Liver (tissue), 9 donors: ENCODE results near the gene CLTC. TPM values are rescaled to one million over a fixed set of nuclear protein-coding genes. Genes with fewer than 3 reads are reported as not detected.

Source experiments
- DNase-seq: peaks from one replicate; pipeline ENCODE4 v3.0.0-alpha.2; 2017; ENCODE audit warnings: low spot score
- H3K27ac ChIP-seq, 2 donors: one replicate each; pipeline ENCODE4 v1.7.0; 2013; ENCODE audit warnings: inconsistent platforms in 2 of 2, low read length in 2 of 2, control low read depth in 1 of 2, low read depth in 1 of 2, mild to moderate bottlenecking in 1 of 2
- H3K27me3 ChIP-seq, 4 donors: one replicate each; pipeline versions ENCODE4 v1.6.1 to v1.7.0; 2013; ENCODE audit warnings: low read length in 3 of 4, inconsistent platforms in 1 of 4, mild to moderate bottlenecking in 1 of 4, moderate library complexity in 1 of 4; ENCODE audit not compliant: control insufficient read depth in 4 of 4, insufficient read depth in 4 of 4
- H3K36me3 ChIP-seq, 4 donors: one replicate each; pipeline versions ENCODE4 v1.6.1 to v1.7.0; 2013; ENCODE audit warnings: low read length in 3 of 4, mild to moderate bottlenecking in 3 of 4, low read depth in 1 of 4, moderate library complexity in 1 of 4; ENCODE audit not compliant: control insufficient read depth in 4 of 4, insufficient read depth in 3 of 4
- H3K4me1 ChIP-seq, 4 donors: one replicate each; pipeline versions ENCODE4 v1.6.1 to v1.7.0; 2013; ENCODE audit warnings: low read length in 3 of 4, mild to moderate bottlenecking in 3 of 4, moderate library complexity in 1 of 4; ENCODE audit not compliant: control insufficient read depth in 4 of 4, insufficient read depth in 4 of 4
- H3K4me3 ChIP-seq, 3 donors: one replicate each; pipeline versions ENCODE4 v1.6.1 to v1.7.0; 2013; ENCODE audit warnings: low read length in 3 of 3, control low read depth in 1 of 3, low read depth in 1 of 3, mild to moderate bottlenecking in 1 of 3
- H3K9ac ChIP-seq, 2 donors: one replicate each; pipeline ENCODE4 v1.7.0; 2013; ENCODE audit warnings: low read length in 2 of 2, mild to moderate bottlenecking in 2 of 2, moderate library complexity in 2 of 2, control low read depth in 1 of 2, low read depth in 1 of 2
- H3K9me3 ChIP-seq, 4 donors: one replicate each; pipeline versions ENCODE4 v1.6.1 to v1.7.0; 2013; ENCODE audit warnings: low read length in 3 of 4; ENCODE audit not compliant: control insufficient read depth in 4 of 4
- EGR1 ChIP-seq, 2 donors: IDR thresholded peaks; 2 replicates each; pipeline ENCODE4 v1.6.1; 2016 to 2018; ENCODE audit warnings: antibody characterized with exemption in 2 of 2, low read depth in 2 of 2
- FOXA1 ChIP-seq: IDR thresholded peaks from 2 replicates; pipeline ENCODE4 v1.6.1; 2016; ENCODE audit warnings: antibody characterized with exemption
- FOXA2 ChIP-seq: IDR thresholded peaks from 2 replicates; pipeline ENCODE4 v1.6.1; 2016; ENCODE audit warnings: antibody characterized with exemption
- GABPA ChIP-seq, 2 donors: IDR thresholded peaks in 1 of 2; conservative IDR thresholded peaks in 1 of 2; 2 replicates each; pipeline ENCODE4 v1.6.1; 2016; ENCODE audit warnings: antibody characterized with exemption in 2 of 2, mild to moderate bottlenecking in 1 of 2, moderate library complexity in 1 of 2
- HNF4A ChIP-seq, 2 donors: conservative IDR thresholded peaks; 2 replicates each; pipeline ENCODE4 v1.6.1; 2016; ENCODE audit warnings: antibody characterized with exemption in 2 of 2, mild to moderate bottlenecking in 2 of 2
- HNF4G ChIP-seq: IDR thresholded peaks from 2 replicates; pipeline ENCODE4 v1.6.1; 2016; ENCODE audit warnings: antibody characterized with exemption
- JUND ChIP-seq, 2 donors: IDR thresholded peaks; 2 replicates each; pipeline ENCODE4 v1.6.1; 2016; ENCODE audit warnings: antibody characterized with exemption in 2 of 2
- MAX ChIP-seq: IDR thresholded peaks from 2 replicates; pipeline ENCODE4 v1.6.1; 2016; ENCODE audit warnings: antibody characterized with exemption
- NR2F2 ChIP-seq: IDR thresholded peaks from 2 replicates; pipeline ENCODE4 v1.6.1; 2016; ENCODE audit warnings: antibody characterized with exemption
- RAD21 ChIP-seq, 2 donors: IDR thresholded peaks; 2 replicates each; pipeline ENCODE4 v1.6.1; 2016; ENCODE audit warnings: antibody characterized with exemption in 2 of 2, mild to moderate bottlenecking in 2 of 2
- REST ChIP-seq: IDR thresholded peaks from 2 replicates; pipeline ENCODE4 v1.6.1; 2016; ENCODE audit warnings: antibody characterized with exemption, mild to moderate bottlenecking
- RXRA ChIP-seq, 2 donors: IDR thresholded peaks; 2 replicates each; pipeline ENCODE4 v1.6.1; 2017 to 2018; ENCODE audit warnings: antibody characterized with exemption in 2 of 2, mild to moderate bottlenecking in 1 of 2
- SP1 ChIP-seq: IDR thresholded peaks from 2 replicates; pipeline ENCODE4 v1.6.1; 2018; ENCODE audit warnings: antibody characterized with exemption, mild to moderate bottlenecking
- TAF1 ChIP-seq: conservative IDR thresholded peaks from 2 replicates; pipeline ENCODE4 v1.6.1; 2016; ENCODE audit warnings: antibody characterized with exemption, mild to moderate bottlenecking
- YY1 ChIP-seq: IDR thresholded peaks from 2 replicates; pipeline ENCODE4 v1.6.1; 2016; ENCODE audit warnings: antibody characterized with exemption, mild to moderate bottlenecking
- WGBS: extraction: QIAGEN DNeasy Blood & Tissue Kit; methylation state at CpG from one replicate; pipeline ENCODE4 v1.1.7; 2013; 5-methylcytosine and 5-hydroxymethylcytosine counted together
- polyA plus RNA-seq, 2 donors: library from polyadenylated mRNA; stranded (reverse) in 1 of 2; unstranded in 1 of 2; fragments of 200-250 nt in 1 of 2; fragments of >200 nt in 1 of 2; fragmentation: Nextera tagmentation in 1 of 2; extraction: Ambion mirVana in 1 of 2; gene quantifications; one replicate each; pipeline versions ENCODE4 v1.2.1 to v1.2.3, GENCODE V29; 2013 to 2015
- total RNA-seq, 2 donors: library from RNA; depleted of rRNA; stranded (reverse); fragments of >200 nt; gene quantifications; one replicate each; pipeline ENCODE4 v1.2.3, GENCODE V29; 2014
- TF ChIP-seq, protein P1 (sequence below): IDR thresholded peaks from 2 replicates; pipeline ENCODE4 v1.6.1; 2016; ENCODE audit warnings: antibody characterized with exemption
- TF ChIP-seq, protein P2 (sequence below): fragments of 150-350 bp; IDR thresholded peaks from 2 replicates; pipeline ENCODE4 v1.5.1; 2017; ENCODE audit warnings: improper control_type of control experiment, low read depth, low read length; ENCODE audit not compliant: missing input control
- TF ChIP-seq, protein P3 (sequence below): IDR thresholded peaks from 2 replicates; pipeline ENCODE4 v1.6.1; 2016; ENCODE audit warnings: antibody characterized with exemption
- donor health status: healthy.
- donor health status: healthy.
- donor health status: healthy.
- donor health status: healthy.
- donor health status: healthy.

CLTC gene
- total and polyA plus RNA-seq, 4 donors: 59.9 to 282 (median 172) TPM

GRCh38 chr17:59627274-59627673, 7.6 kb downstream of the CLTC start:
- WGBS: 42% methylated on average over 3 of the region's 3 CpGs
- no peak for DNase-seq
- Histone ChIP-seq H3K9me3 (no peaks in the 10 kb centered on the region), H3K27ac (peak overlapping the region in 1 of 2 donors; percentile 28), H3K4me3 (no peak overlapping the region), H3K4me1 (peaks cover 21 to 54% (median 43%) of the 10 kb centered on the region in 4 donors), H3K36me3 (peaks cover 0 to 4% (median 1%) of the 10 kb centered on the region in 4 donors), H3K27me3 (no peaks in the 10 kb centered on the region), H3K9ac (no peak overlapping the region)
- peak in 1 of 2 donors; percentile 1 for TF ChIP-seq RXRA (IDR thresholded peaks at IDR 0.05)
- TF ChIP-seq HNF4A (conservative IDR thresholded peaks at IDR 0.05): peak in 1 of 2 donors; percentile 23
- no peak for TF ChIP-seq GABPA (IDR thresholded peaks at IDR 0.05 in 1 of 2, conservative IDR thresholded peaks at IDR 0.05 in 1 of 2)
- TF ChIP-seq, protein P1, sequence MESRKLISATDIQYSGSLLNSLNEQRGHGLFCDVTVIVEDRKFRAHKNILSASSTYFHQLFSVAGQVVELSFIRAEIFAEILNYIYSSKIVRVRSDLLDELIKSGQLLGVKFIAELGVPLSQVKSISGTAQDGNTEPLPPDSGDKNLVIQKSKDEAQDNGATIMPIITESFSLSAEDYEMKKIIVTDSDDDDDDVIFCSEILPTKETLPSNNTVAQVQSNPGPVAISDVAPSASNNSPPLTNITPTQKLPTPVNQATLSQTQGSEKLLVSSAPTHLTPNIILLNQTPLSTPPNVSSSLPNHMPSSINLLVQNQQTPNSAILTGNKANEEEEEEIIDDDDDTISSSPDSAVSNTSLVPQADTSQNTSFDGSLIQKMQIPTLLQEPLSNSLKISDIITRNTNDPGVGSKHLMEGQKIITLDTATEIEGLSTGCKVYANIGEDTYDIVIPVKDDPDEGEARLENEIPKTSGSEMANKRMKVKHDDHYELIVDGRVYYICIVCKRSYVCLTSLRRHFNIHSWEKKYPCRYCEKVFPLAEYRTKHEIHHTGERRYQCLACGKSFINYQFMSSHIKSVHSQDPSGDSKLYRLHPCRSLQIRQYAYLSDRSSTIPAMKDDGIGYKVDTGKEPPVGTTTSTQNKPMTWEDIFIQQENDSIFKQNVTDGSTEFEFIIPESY: no peak

DNA sequence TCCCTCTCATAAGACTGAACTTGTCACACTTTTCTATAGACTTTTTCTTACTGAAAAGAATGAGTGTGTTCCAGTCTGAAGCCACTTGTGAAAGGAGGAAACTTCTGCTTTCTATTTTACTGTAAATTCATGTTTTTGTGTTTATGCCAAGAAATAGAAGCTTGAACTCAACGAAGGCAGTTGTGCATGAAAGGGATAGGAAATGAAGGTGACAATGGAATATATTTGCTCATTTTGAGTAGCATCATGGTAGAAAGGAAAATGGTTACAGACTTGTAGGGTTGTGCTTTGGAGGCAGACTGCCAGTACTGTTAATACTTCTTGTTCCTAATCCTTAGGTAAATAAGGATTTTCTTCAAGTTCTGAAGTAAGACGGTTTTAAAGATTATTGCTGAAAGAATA, 8.1 kb downstream of the CLTC start:
- TF ChIP-seq RXRA (IDR thresholded peaks at IDR 0.05) (no peak), MAX (no peak), GABPA (IDR thresholded peaks at IDR 0.05 in 1 of 2, conservative IDR thresholded peaks at IDR 0.05 in 1 of 2) (no peak), EGR1 (IDR thresholded peaks at IDR 0.05; ENCODE audit: low read depth in 2 of 2) (no peak), NR2F2 (no peak), FOXA1 (no peak), FOXA2 (no peak), RAD21 (IDR thresholded peaks at IDR 0.05) (no peak), SP1 (no peak), JUND (IDR thresholded peaks at IDR 0.05) (no peak), HNF4A (conservative IDR thresholded peaks at IDR 0.05) (no peak), REST (no peak), YY1 (no peak), TAF1 (no peak), HNF4G (no peak)
- TF ChIP-seq, protein P1: no peak
- TF ChIP-seq, protein P2, sequence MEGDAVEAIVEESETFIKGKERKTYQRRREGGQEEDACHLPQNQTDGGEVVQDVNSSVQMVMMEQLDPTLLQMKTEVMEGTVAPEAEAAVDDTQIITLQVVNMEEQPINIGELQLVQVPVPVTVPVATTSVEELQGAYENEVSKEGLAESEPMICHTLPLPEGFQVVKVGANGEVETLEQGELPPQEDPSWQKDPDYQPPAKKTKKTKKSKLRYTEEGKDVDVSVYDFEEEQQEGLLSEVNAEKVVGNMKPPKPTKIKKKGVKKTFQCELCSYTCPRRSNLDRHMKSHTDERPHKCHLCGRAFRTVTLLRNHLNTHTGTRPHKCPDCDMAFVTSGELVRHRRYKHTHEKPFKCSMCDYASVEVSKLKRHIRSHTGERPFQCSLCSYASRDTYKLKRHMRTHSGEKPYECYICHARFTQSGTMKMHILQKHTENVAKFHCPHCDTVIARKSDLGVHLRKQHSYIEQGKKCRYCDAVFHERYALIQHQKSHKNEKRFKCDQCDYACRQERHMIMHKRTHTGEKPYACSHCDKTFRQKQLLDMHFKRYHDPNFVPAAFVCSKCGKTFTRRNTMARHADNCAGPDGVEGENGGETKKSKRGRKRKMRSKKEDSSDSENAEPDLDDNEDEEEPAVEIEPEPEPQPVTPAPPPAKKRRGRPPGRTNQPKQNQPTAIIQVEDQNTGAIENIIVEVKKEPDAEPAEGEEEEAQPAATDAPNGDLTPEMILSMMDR: no peak
- TF ChIP-seq, protein P3, sequence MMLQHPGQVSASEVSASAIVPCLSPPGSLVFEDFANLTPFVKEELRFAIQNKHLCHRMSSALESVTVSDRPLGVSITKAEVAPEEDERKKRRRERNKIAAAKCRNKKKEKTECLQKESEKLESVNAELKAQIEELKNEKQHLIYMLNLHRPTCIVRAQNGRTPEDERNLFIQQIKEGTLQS: no peak
- Histone ChIP-seq H3K9me3 (no peaks in the 10 kb centered on the region), H3K4me1 (peaks cover 21 to 51% (median 41%) of the 10 kb centered on the region in 4 donors), H3K4me3 (no peak overlapping the region), H3K36me3 (peaks cover 0 to 4% (median 1%) of the 10 kb centered on the region in 4 donors), H3K27ac (peak overlapping the region in 1 of 2 donors; percentile 36), H3K9ac (no peak overlapping the region), H3K27me3 (no peaks in the 10 kb centered on the region)
- WGBS: 34% methylated on average over 2 of the region's 2 CpGs
- no peak for DNase-seq
